NCI-H2171 treated with DMSO at 0.1 percent for 48 hours (cell line): ENCODE data around the gene BTG2.
"Not testable (repeated sequence)": the region's sequence is repeated elsewhere in the genome, so short reads cannot be mapped to it uniquely, and the experiment has no call there.

Experiments
- DNase-seq: peaks from one replicate; lab custom pipeline; 2025; lab: John Stamatoyannopoulos, UW

The BTG2 gene, protein sequence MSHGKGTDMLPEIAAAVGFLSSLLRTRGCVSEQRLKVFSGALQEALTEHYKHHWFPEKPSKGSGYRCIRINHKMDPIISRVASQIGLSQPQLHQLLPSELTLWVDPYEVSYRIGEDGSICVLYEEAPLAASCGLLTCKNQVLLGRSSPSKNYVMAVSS

DNA sequence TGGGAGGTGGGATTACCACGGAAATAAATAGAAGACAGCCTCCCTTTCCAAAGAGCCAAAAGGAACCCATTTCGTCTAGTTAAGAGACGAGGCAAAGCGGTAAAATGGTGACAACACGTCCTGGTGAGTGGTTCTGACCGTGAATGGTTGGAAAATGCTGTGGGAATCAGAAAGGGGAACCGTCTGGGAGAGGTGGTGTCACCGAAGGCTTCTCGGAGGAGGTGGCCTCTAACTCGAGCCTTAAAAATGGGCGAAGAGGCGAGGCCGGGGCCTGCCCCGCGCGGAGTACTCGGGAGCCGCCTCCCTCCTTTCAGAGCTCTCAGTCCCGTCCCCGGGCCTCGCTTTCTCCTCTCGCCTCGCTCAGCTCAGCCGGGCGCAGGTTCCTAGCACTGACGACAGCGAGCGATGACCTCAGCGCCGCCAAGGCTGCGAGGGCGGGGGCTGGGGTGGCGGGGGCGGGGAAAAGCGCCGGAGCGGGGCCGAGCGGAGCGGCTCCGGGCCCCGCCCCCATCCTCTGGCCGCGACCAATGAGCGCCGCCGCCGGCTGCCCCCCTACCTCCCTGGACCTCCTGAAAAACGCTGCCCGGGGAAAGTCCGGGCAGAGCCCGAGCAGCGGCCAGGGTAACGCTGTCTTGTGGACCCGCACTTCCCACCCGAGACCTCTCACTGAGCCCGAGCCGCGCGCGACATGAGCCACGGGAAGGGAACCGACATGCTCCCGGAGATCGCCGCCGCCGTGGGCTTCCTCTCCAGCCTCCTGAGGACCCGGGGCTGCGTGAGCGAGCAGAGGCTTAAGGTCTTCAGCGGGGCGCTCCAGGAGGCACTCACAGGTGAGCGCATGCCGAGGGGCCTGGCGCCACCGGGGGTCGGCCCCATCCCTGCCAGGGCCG is at the start of gene BTG2:
Gene BTG2, plus strand, starts transcription at position 601 of the 890 bp plus-strand sequence. Its CDS starts 88 bp downstream, at position 689.
- peak; percentile 86 for DNase-seq

DNA sequence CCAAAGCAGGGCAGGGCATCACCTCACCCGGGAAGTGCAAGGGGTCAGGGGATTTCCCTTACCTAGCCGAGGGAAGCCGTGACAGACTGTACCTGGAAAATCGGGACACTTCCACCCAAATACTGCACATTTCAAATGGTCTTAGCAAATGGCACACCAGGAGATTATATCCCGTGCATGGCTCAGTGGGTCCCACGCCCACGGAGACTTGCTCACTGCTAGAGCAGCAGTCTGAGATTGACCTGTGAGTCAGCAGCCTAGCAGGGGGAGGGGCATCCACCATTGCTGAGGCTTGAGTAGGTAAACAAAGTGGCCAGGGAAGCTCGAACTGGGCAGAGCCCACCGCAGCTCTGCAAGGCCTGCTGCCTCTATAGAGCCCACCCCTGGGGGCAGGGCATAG is 48.7 kb upstream of the BTG2 start:
- not testable (repeated sequence) for DNase-seq

DNA sequence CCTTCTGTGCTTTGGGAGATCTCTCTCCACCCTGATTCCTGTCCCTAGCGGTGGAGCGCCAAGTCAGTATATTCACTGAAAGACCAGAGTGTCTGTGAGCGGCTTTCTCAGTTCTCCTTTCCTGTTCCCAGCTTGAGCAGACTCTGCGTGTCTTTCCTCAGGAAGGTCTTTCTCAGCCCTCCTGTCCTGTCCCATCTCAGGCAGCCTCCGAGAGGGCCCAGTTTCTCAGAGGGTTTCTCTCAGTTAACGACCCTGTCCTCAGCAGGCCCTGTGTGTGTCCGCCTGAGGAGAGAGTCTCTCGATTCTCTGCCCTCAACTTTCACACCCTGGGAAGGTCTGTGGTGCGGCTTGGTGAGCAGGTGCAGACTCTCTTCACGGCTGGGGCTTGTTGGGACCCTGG is 41.8 kb upstream of the BTG2 start:
- DNase-seq: no peak

DNA sequence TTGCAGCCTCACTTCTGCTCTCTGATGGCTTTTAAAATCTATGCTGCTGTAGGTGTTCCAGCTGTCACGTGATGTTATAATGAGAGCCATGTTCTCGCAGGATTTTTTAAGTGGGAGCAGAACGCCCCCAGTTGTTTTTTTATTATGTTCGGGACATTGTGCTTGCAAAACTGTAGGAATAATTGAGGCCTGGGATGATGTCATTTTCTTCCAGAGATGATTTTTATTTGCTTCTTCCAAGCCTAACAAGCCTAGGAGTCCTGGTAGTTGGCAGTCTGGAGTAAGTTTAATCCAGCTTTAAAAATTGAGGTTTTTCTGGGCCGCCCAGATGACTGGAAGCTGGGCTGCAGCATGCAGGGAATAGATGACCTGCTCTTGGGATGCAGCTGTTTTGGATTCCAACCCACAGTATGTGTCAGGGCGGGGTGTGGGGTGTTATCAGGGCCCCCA is 41.2 kb upstream of the BTG2 start:
- DNase-seq: no peak

DNA sequence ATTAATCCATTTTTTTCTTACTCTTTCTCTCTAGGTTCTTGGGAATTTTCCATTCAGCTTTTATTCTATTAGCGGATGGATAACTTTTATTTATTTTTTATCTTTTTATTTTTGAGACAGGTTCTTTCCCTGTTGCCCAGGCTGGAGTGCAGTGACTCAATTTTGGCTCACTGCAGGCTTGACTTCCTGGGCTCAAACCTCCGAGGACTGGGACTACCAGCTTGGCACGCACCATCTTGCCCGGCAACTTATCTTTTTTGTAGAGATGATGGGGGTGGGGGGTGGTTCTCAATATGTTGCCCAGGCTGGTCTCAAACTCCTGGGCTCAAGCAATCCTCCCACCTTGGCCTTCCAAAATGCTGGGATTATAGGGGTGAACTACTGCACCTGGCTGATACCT is 39.8 kb upstream of the BTG2 start:
- DNase-seq: no peak

DNA sequence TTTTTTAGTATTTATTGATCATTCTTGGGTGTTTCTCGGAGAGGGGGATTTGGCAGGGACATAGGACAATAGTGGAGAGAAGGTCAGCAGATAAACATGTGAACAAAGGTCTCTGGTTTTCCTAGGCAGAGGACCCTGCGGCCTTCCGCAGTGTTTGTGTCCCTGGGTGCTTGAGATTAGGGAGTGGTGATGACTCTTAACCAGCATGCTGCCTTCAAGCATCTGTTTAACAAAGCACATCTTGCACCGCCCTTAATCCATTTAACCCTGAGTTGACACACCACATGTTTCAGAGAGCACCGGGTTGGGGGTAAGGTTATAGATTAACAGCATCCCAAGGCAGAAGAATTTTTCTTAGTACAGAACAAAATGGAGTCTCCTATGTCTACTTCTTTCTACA is 39.2 kb upstream of the BTG2 start:
- not testable (repeated sequence) for DNase-seq

DNA sequence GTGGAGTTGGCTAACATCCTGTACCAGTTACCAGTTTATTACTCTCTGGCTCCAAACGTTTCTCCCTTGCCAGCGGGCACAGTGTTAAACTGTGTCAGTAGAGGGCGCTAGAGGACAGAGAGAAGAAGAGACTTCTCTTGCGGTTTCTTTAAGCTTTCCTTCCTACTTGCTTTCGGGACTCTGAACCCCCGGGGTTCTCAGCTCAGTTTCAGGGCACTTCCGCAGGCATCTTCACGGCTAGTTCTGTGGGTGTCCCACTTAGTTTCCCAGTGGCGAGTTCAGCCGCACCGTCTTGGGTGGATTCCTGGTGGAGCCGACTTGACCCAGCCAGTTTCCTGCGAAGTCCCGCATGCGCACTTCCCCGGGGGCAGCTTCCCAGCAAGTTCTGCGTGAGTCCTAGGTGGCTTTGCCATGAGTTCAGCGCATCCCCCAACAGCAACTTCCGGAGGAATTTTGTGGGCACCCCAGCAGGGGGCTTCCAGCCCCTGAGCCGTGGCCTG is 37.9 kb upstream of the BTG2 start:
- peak; percentile 82 for DNase-seq

DNA sequence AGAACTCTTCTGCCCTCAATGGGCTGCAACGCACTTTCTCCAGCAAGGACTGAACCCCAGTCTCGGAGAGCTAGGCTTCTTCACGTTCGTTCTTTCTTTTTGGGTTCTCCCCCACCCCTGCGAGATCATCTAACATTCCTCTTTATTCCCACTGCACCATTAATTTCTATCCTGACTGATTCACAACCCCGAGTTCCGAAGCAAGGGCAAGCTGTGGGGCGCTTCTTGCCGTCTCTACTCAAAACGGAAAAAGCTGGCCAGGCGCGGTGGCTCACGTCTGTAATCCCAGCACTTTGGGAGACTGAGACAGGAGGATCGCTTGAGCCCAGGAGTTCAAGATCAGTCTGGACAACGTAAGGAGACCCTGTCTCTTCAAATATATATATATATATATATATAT is 37.4 kb upstream of the BTG2 start:
- no peak for DNase-seq

DNA sequence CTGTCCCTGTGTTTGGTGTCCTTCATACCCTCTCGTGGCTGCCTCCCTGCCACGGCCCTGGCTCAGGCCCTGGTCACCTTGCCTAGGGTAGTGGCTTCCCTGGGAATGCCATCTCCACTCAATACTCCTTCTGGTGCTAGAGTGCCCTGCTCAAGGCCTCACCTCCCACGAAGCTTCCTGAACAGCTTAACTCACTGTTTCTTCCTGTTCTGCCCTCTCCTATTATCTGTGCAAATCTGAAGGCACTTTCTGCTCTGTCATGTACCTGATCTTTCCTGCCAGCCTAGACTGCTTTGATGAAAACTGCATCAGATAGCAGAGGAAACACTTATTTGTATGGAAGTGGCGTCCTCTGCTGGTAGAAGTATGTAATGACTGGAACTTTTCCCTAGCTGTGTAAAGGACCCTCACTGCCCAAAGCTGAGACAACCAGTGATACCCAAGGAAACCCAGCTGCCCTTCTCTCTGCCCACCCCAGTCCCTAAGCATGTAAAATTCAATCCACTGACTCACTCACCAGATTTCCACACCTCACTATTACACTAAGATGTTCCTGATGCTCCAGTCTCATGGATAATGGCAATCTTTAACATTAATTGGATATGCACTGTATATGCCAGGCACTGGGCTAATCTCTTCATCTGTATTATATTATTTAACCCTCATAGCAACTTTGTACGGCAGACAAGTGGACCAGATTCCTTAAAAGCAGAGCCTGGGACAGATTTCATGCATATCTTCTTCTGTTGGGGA is 36.2 kb upstream of the BTG2 start:
- peak; percentile 88 for DNase-seq

DNA sequence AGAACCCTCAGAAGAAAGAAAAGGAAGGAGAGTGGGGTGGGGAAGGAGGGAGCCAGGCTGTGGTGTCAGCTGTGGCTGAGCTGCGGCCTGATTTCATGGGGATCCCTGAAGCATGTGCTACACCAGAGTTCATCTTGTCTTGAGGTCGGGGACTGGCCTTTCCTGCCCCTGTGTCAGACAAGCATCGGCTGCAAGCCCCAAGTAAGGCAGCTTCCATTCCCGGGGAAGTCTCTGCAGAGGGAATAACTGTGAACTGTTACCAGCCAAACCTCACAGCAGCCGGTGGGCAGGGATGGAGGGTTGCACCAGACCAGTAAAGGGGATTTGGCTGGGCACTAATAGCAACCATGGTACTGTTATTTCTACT is 35.7 kb upstream of the BTG2 start:
- no peak for DNase-seq

DNA sequence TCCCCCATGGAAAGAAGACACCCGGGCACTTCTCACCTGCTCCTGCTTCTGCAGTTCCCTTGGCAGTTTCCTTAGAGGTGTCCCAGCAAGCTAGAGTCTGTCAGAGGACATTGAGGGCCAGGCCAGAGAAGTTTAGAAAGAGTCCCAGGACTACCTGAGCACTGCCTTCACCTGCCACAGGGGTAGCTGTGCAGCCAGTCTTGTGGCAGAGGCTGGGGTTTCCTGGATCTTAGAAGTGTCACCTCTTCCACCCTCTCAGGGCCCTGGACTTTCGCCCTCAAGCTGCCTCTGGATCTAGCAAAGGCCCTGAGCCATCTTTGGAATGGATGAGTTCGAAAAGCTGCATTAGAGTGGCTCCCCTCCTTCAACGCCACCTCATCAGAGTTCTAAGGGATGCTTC is 34.9 kb upstream of the BTG2 start:
- no peak for DNase-seq

DNA sequence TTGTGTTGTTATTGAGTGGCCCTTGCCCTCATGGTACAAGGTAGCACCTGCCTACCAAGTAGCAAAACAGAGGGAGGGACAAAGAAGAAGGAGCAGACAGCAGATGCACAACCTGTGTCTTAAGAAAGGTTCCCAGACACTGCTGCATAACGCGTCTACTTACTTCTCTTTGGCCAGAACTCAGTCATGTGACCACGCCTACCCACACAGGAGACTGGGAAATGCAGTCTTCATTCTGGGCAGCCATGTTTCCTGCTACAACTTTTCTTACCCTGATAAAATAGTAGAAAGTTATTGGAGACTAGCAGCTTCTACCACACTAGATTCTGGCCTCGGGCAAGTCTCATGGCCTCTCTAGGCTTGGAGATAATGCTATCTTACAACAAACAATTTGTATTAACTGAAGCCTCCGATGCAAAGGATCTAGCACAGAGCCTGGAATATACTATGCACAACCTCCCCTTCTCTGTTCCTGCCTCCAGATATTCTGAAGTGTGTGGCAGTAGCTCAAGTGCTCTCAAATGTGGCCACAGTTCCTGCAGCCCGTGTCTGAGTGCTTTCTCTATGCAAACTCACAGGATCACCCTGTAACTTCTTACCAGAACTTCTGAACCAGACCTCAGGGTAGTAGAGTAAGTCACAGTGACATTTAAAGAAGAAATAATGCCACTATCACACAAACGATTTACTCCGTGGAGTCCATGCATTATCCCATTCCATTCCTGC is 34.1 kb upstream of the BTG2 start:
- peak; percentile 73 for DNase-seq

DNA sequence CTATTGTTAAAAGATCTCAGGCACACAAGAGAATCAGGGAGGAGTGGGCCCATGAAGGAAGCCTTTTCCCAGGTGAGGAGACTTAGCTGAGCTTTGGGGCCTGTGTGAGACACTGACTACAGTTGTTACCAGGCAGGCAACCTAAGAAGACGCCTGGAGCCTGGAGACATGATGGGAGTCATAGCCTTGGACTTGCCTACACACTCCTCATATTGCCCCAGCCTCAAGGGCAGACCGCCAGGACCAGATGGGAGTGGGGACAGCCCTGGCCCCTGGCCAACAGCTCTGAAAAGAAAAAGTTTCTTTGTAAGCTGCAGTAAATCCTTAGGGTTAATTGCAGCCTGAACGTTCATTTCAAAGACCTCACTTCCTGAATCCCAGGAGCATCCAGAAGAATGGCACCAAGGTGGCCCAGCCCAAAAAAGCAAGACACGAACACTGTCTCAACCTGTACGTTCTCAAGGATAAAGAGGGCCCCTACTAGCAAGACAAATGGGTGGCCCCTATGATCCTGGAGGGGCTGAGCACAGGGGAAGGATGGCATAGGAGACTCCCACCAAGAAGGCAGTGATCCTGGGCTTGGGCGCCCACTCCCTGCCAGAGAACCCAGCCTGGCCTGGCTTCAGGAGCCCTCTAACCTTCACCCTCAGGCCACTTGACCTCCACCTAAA is 33.2 kb upstream of the BTG2 start:
- DNase-seq: no peak

DNA sequence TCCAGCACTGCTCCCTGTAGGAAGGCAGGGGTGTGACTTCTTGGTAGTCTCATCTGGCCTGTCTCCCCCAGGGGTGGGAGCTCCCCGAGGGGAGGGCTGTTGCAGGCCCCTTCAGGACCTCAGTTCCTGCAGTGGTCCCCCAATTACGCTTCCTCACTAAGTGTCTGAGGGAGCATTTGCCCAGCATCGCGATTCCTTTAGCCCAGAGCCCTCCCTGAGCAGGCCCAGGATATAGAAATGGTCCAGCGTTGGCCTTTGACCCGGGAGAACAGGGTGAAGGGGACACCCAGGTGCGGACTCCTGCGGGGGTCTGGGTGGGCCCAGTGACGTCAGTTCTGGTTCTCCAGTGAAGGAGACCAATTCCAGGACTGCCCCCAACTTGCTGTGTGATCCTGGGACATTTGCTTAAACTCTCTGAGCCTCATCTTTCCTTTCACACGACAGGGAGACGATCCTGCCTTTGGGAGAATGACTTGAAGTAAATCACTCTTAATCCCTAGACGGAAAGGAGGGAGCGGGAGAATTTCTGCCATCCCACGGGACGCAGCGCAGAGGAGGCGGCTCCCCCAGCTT is 32.6 kb upstream of the BTG2 start:
- DNase-seq: no peak

DNA sequence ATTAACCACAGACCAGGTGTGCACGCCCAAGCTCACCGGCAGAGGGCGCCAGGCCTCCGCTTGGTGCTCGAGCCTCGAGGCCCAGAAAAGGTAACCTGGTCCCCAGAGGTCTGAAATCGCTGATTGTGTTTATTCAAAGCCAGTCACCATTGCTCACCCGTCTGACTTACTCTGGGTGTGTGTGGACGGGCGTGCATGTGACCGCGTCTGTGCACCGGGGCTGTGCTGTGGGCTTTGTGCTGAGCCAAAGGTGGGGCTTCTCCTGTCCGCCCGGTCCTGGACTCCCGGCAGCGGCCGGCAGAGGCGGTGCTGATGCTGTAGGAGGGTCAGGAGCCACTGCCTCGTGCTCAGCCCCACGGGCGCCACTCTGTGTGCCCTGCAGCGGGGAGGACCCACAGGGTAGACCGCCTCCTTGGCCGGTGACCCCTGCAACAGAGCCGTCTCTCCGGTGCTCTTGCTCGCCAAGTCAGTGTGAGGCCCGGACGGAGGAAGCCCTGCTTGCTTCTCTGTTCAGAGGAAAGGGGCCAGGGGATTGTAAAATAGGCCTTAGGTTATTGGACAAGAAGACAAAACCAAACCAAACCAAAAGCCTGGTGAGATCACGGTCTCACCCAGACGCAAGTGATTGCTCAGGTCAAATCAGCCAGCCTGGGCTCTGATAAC is 32.0 kb upstream of the BTG2 start:
- peak; percentile 95 for DNase-seq

DNA sequence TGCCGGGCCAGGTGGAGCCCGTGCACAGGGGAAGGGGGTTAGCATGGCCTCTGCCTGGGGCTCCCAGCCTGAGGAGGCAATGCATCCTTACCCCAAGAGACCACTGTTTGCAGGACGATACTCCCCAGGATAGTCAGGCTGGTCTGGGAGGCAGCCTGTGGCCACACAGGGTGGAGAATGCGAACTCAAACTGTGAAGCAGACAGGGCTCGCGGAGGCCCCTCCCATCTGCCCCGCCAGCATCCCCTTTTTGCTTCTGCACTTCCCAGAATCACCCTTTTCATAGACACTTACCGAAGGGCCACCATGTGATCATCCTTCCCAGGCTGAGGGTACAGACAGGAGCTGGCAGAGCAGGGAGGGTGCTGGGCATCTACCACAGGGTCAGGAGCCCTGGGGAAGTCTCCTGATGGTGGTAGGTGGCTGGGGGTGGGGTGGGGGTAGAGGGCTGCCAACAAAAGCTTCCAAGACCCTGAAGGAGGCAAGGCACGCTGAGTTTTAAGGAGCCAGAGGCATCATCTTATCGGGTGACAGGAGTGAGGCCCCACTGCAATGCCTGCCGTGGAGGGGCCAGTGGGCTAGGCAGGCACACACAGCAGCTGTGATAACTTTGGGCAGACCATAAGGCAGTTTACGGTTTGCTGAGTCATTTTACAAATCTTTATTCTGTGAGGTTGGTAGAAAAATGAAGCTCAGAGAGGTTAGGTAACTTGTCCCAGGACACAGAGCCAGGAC is 31.3 kb upstream of the BTG2 start:
- DNase-seq: no peak

DNA sequence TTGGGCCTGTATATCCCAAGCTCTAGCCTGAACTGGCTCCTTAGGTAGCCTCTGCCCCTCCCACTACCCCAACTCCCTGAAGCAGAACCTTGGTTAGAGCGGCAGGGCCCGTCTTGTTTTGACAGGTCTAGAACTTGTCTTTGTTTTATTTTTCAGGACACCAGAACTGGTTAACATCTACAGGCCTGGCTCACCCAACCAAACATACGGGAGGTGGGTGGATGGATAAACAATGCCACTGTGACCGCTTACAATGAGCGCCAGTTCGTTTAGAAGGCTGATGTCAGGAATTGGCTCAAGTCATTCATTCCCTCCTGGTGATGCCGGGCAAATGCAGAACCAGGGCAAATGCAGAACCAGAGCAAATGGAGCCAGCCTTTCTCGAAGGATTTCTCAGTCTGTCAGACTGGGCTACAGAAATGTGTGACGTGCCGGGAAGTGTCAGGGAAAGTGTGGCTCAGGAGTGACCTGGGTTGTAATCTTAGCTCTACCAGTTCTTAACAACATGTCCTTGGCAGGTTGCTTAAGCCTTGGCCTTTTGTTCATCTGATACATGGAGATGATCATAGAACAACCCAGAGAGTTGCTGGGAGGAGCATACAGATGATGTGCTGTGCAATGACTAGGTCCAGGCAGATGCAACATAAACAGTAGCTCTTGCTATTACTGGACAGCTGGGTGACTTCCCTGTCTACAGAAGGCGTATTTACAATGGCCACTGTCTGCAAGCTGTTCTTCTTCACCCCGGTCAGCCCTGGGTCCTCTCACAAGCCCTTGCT is 30.5 kb upstream of the BTG2 start:
- DNase-seq: no peak

DNA sequence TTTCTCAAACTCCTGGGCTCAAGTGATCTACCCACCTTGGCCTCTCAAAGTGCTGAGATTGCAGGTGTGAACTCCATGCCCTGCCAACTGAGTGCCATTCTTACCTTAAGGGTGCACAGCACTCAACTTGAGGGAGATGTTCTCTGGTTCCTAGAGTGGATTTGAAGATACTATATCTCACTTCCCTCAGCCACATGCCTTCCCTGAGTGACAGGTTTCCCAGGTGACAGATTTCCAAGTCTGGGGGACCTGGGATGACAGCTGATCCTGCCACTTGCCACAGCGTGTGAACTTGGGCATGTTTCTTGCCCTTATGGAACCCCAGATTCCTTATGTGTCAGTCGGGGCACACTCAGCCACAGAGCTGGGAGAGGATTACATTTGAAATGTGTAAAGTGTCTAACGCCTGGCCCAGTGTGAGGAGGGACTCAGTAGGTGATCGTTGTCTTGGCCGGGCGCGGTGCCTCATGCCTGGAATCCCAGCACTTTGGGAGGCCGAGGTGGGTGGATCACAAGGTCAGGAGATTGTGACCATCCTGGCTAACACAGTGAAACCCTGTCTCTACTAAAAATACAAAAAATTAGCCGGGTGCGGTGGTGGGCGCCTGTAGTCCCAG is 29.6 kb upstream of the BTG2 start:
- DNase-seq: no peak

DNA sequence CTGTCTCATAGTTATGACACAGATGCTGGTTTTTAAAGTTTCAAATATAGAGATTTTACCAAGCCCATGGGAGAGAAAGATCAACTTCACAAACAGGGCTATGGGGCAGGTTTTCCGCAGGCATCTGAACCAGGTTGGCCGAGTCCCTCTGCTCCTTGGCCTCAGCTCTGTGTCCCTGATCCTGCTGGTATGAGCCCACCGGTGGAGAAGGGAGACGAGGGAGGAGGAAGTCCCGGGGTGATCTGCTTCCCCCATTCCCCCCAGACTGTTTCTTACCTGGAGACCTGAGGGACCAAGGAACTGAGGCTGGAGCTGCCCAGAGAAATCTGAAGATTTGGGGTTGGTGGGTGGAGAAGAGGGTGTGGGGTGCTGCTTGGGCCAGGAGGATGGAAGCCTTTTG is 28.9 kb upstream of the BTG2 start:
- no peak for DNase-seq
